Effector memory CD8-positive, alpha-beta T cell (primary cell): ENCODE measurements around the gene GRK6.
A peak's percentile ranks its signal among the peaks of the same experiment; 100 is the strongest.

Source experiments
- ATAC-seq: fragments of 150-1000 bp; cut with Tn5 transposase; replicated peaks from 2 replicates; pipeline ENCODE4 v1.10.0; 2021; ENCODE audit warnings: mild to moderate bottlenecking, moderate library complexity
- DNase-seq, 3 experiments: peaks; one replicate each; pipeline ENCODE4 v3.0.0; 2021
- H3K27ac Mint-ChIP-seq, 2 donors: one replicate each; pipeline ENCODE4 v1.8.0; 2022; ENCODE audit warnings: mild to moderate bottlenecking in 2 of 2, mixed read lengths in 2 of 2, moderate library complexity in 2 of 2
- H3K27me3 Mint-ChIP-seq, 2 donors: one replicate each; pipeline ENCODE4 v1.8.0; 2022; ENCODE audit warnings: mixed read lengths in 2 of 2
- H3K36me3 Mint-ChIP-seq: one replicate; pipeline ENCODE4 v1.8.0; 2022; ENCODE audit warnings: mild to moderate bottlenecking, moderate library complexity, mixed read lengths; ENCODE audit not compliant: insufficient read depth
- H3K4me1 Mint-ChIP-seq, 2 donors: one replicate each; pipeline ENCODE4 v1.8.0; 2022; ENCODE audit warnings: low read depth in 2 of 2, mixed read lengths in 2 of 2
- H3K4me3 Mint-ChIP-seq, 2 donors: one replicate each; pipeline ENCODE4 v1.8.0; 2022; ENCODE audit warnings: mild to moderate bottlenecking in 2 of 2, mixed read lengths in 2 of 2, moderate library complexity in 2 of 2
- H3K9me3 Mint-ChIP-seq, 2 donors: one replicate each; pipeline ENCODE4 v1.8.0; 2022; ENCODE audit warnings: mixed read lengths in 2 of 2

The GRK6 gene

GRCh38 chr5:177472460-177473442, 46.3 kb downstream of the GRK6 start:
- Mint-ChIP-seq H3K4me3 (peak overlapping the region; percentile 65 to 73), H3K27ac (peak overlapping the region; percentile 17 to 79), H3K9me3 (no peaks in the 10 kb centered on the region), H3K36me3 (peaks cover 15% of the 10 kb centered on the region), H3K27me3 (peaks cover 0 to 10% of the 10 kb centered on the region in 2 donors), H3K4me1 (peaks cover 43 to 51% of the 10 kb centered on the region in 2 donors)
- ATAC-seq, result peak; percentile 69
- peak; percentile 57 to 67 (median 67) for DNase-seq

- DNase-seq, result no peak
Measured at GRCh38 chr5:177473443-177474001, 47.0 kb downstream of the GRK6 start, which contains the start of gene DBN1. Gene DBN1 (minus strand): TSS chr5:177473634. CDS start chr5:177473521, 113 bp downstream.

GRCh38 chr5:177474002-177474476, 47.6 kb downstream of the GRK6 start:
- H3K36me3 Mint-ChIP-seq, result peaks cover 10% of the 10 kb centered on the region
- ATAC-seq (no peak), DNase-seq (no peak)
- H3K27ac Mint-ChIP-seq, result peak overlapping the region; percentile 74 to 75
- H3K4me3 Mint-ChIP-seq, result peak overlapping the region; percentile 78 to 84
- no peaks in the 10 kb centered on the region for H3K9me3 Mint-ChIP-seq
- peaks cover 0 to 10% of the 10 kb centered on the region in 2 donors for H3K27me3 Mint-ChIP-seq
- peaks cover 43% of the 10 kb centered on the region in 2 donors for H3K4me1 Mint-ChIP-seq

More at GRCh38 chr5:177473443-177474001, 47.0 kb downstream of the GRK6 start, which contains the start of gene DBN1:
- Mint-ChIP-seq H3K9me3 (no peaks in the 10 kb centered on the region), H3K4me1 (peaks cover 42 to 46% of the 10 kb centered on the region in 2 donors), H3K4me3 (peak within 1 kb of the TSS; percentile 78 to 84), H3K36me3 (peaks cover 13% of the 10 kb centered on the region), H3K27ac (peak within 1 kb of the TSS; percentile 75 to 79), H3K27me3 (peaks cover 0 to 10% of the 10 kb centered on the region in 2 donors)
- ATAC-seq, result peak; percentile 22

GRCh38 chr5:177474846-177475562, 48.5 kb downstream of the GRK6 start:
- H3K27me3 Mint-ChIP-seq, result peaks cover 0 to 10% of the 10 kb centered on the region in 2 donors

GRCh38 chr5:177475563-177476427, 49.3 kb downstream of the GRK6 start:
- Mint-ChIP-seq H3K9me3 (no peaks in the 10 kb centered on the region), H3K4me1 (peaks cover 35 to 43% of the 10 kb centered on the region in 2 donors), H3K36me3 (peaks cover 10% of the 10 kb centered on the region), H3K4me3 (no peak overlapping the region), H3K27ac (peak overlapping the region; percentile 1 to 73), H3K27me3 (peaks cover 0 to 10% of the 10 kb centered on the region in 2 donors)
- ATAC-seq, result no peak
- DNase-seq, result no peak

More at GRCh38 chr5:177474846-177475562, 48.5 kb downstream of the GRK6 start:
- Mint-ChIP-seq H3K27ac (no peak overlapping the region), H3K4me3 (peak overlapping the region; percentile 78 to 84), H3K36me3 (peaks cover 10% of the 10 kb centered on the region), H3K9me3 (no peaks in the 10 kb centered on the region), H3K4me1 (peaks cover 42 to 48% of the 10 kb centered on the region in 2 donors)
- ATAC-seq, result no peak
- DNase-seq, result no peak

- ATAC-seq, result no peak
Measured at GRCh38 chr5:177476531-177477233, 50.2 kb downstream of the GRK6 start.

GRCh38 chr5:177477701-177478477, 51.4 kb downstream of the GRK6 start:
- Mint-ChIP-seq H3K4me3 (no peak overlapping the region), H3K4me1 (peaks cover 31 to 32% of the 10 kb centered on the region in 2 donors), H3K27ac (peak overlapping the region; percentile 84 to 86), H3K36me3 (peaks cover 10% of the 10 kb centered on the region), H3K9me3 (no peaks in the 10 kb centered on the region), H3K27me3 (peaks cover 0 to 10% of the 10 kb centered on the region in 2 donors)
- ATAC-seq (no peak), DNase-seq (no peak)

More at GRCh38 chr5:177476531-177477233, 50.2 kb downstream of the GRK6 start:
- peaks cover 35 to 38% of the 10 kb centered on the region in 2 donors for H3K4me1 Mint-ChIP-seq
- no peak for DNase-seq
- H3K36me3 Mint-ChIP-seq, result peaks cover 10% of the 10 kb centered on the region
- no peak overlapping the region for H3K4me3 Mint-ChIP-seq
- H3K9me3 Mint-ChIP-seq, result no peaks in the 10 kb centered on the region
- peaks cover 0 to 10% of the 10 kb centered on the region in 2 donors for H3K27me3 Mint-ChIP-seq
- H3K27ac Mint-ChIP-seq, result peak overlapping the region; percentile 1 to 73

GRCh38 chr5:177478711-177479646, 52.5 kb downstream of the GRK6 start:
- DNase-seq, result no peak

GRCh38 chr5:177479774-177480173, 53.3 kb downstream of the GRK6 start:
- no peaks in the 10 kb centered on the region for H3K27me3 Mint-ChIP-seq
- H3K4me3 Mint-ChIP-seq, result peak overlapping the region in 1 of 2 donors; percentile 24
- DNase-seq (no peak), ATAC-seq (no peak)
- peak overlapping the region; percentile 84 to 86 for H3K27ac Mint-ChIP-seq
- H3K4me1 Mint-ChIP-seq, result peaks cover 21 to 22% of the 10 kb centered on the region in 2 donors
- no peaks in the 10 kb centered on the region for H3K9me3 Mint-ChIP-seq
- peaks cover 2% of the 10 kb centered on the region for H3K36me3 Mint-ChIP-seq

More at GRCh38 chr5:177478711-177479646, 52.5 kb downstream of the GRK6 start:
- ATAC-seq, result peak; percentile 84
- Mint-ChIP-seq H3K27me3 (peaks cover 0 to 7% of the 10 kb centered on the region in 2 donors), H3K27ac (peak overlapping the region; percentile 84 to 86), H3K4me1 (peaks cover 29 to 30% of the 10 kb centered on the region in 2 donors), H3K9me3 (no peaks in the 10 kb centered on the region), H3K4me3 (peak overlapping the region; percentile 20 to 24), H3K36me3 (peaks cover 10% of the 10 kb centered on the region)

GRCh38 chr5:177482359-177482795, 55.9 kb downstream of the GRK6 start:
- no peaks in the 10 kb centered on the region for H3K9me3 Mint-ChIP-seq
- DNase-seq (no peak), ATAC-seq (no peak)
- peak overlapping the region in 1 of 2 donors; percentile 44 for H3K27ac Mint-ChIP-seq
- peaks cover 8 to 12% of the 10 kb centered on the region in 2 donors for H3K4me1 Mint-ChIP-seq
- no peak overlapping the region for H3K4me3 Mint-ChIP-seq
- H3K27me3 Mint-ChIP-seq, result no peaks in the 10 kb centered on the region
- H3K36me3 Mint-ChIP-seq, result no peaks in the 10 kb centered on the region
